Glutamatergic neuron (in vitro differentiated cells): ENCODE measurements around the gene PPP1R12C. TPM values are rescaled to one million over a fixed set of nuclear protein-coding genes. Genes with fewer than 3 reads are reported as not detected.

Experiments
- DNase-seq: peaks from one replicate; pipeline ENCODE4 v3.0.0; 2022
- H3K27ac Mint-ChIP-seq: one replicate; pipeline ENCODE4 v1.8.0; 2020; ENCODE audit warnings: mild to moderate bottlenecking, mixed read lengths, inconsistent platforms; ENCODE audit not compliant: unreplicated experiment
- H3K27me3 Mint-ChIP-seq: one replicate; pipeline ENCODE4 v1.8.0; 2020; ENCODE audit warnings: mild to moderate bottlenecking, moderate library complexity, mixed read lengths, inconsistent platforms; ENCODE audit not compliant: unreplicated experiment
- H3K36me3 Mint-ChIP-seq: one replicate; pipeline ENCODE4 v1.8.0; 2020; ENCODE audit warnings: mild to moderate bottlenecking, mixed read lengths, inconsistent platforms; ENCODE audit not compliant: unreplicated experiment
- H3K4me1 Mint-ChIP-seq: one replicate; pipeline ENCODE4 v1.8.0; 2020; ENCODE audit warnings: mild to moderate bottlenecking, low read depth, mixed read lengths, inconsistent platforms; ENCODE audit not compliant: unreplicated experiment
- H3K4me3 Mint-ChIP-seq: one replicate; pipeline ENCODE4 v1.8.0; 2020; ENCODE audit warnings: mild to moderate bottlenecking, mixed read lengths, inconsistent platforms; ENCODE audit not compliant: unreplicated experiment
- H3K9me3 Mint-ChIP-seq: one replicate; pipeline ENCODE4 v1.8.0; 2020; ENCODE audit warnings: mild to moderate bottlenecking, moderate library complexity, mixed read lengths, inconsistent platforms; ENCODE audit not compliant: unreplicated experiment
- total RNA-seq: library from RNA; stranded (reverse); fragmentation: NEBNext Ultra II Directional; extraction: Animal tissue kit (Norgen Biotek cat#: 25700); gene quantifications from one replicate; pipeline ENCODE4 v1.2.1, GENCODE V29; 2021; ENCODE audit not compliant: unreplicated experiment
- TF ChIP-seq, protein P1 (sequence below): fragments of 200-600 bp; sonication (generic); IDR thresholded peaks from one replicate; pipeline ENCODE4 v1.5.0; 2021; ENCODE audit not compliant: partially characterized antibody, unreplicated experiment

PPP1R12C gene
- total RNA-seq, 1 donor from 2014 or later: 150 TPM

DNA sequence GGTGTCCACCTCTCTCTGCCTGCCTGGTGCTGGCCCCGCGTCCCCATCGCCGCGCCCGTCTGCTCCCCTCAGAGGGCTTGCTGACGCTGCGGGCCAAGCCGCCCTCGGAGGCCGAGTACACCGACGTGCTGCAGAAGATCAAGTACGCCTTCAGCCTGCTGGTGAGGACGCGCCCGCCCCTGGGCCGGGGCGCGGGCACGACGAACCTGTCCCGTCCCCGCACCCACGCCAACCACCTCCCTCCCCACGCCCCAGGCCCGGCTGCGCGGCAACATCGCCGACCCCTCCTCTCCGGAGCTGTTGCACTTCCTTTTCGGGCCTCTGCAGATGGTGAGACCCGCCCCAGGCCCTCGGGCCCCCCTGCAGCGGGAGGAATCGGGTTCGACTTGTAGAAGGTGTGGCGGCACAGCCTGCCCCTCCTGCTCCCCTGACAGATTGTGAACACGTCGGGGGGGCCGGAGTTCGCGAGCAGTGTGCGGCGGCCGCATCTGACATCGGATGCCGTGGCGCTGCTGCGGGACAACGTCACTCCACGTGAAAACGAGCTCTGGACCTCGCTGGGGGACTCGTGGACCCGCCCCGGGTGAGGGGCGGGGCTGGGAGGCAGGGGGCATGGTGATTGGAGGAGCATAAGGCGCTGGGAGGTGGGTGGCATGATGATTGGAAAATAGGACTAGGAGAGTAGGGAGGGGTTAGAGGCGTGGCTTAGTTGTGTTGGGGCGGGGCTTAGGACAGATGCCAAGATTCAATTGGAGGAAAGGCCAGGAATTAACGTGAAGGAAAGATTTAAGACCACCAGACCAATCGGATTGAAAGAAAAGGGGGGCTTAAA is 35.2 kb downstream of the PPP1R12C start:
- Mint-ChIP-seq H3K4me3 (peak overlapping the region; percentile 42), H3K36me3 (peaks cover 12% of the 10 kb centered on the region), H3K27me3 (peaks cover 40% of the 10 kb centered on the region), H3K9me3 (peaks cover 26% of the 10 kb centered on the region), H3K27ac (peak overlapping the region; percentile 43), H3K4me1 (peaks cover 8% of the 10 kb centered on the region)
- peak; percentile 75 for DNase-seq
- TF ChIP-seq, protein P1, sequence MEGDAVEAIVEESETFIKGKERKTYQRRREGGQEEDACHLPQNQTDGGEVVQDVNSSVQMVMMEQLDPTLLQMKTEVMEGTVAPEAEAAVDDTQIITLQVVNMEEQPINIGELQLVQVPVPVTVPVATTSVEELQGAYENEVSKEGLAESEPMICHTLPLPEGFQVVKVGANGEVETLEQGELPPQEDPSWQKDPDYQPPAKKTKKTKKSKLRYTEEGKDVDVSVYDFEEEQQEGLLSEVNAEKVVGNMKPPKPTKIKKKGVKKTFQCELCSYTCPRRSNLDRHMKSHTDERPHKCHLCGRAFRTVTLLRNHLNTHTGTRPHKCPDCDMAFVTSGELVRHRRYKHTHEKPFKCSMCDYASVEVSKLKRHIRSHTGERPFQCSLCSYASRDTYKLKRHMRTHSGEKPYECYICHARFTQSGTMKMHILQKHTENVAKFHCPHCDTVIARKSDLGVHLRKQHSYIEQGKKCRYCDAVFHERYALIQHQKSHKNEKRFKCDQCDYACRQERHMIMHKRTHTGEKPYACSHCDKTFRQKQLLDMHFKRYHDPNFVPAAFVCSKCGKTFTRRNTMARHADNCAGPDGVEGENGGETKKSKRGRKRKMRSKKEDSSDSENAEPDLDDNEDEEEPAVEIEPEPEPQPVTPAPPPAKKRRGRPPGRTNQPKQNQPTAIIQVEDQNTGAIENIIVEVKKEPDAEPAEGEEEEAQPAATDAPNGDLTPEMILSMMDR: no peak

DNA sequence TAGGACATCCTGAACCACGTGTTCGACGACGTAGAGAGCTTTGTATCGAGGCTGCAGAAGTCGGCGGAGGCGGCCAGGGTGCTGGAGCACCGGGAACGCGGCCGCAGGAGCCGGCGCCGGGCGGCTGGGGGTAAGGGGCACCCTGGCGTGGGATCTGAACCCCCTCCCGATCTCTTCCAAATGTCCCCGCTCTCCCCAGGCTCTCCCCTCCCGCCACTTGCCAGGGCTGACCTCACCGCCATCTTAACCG is 35.7 kb downstream of the PPP1R12C start:
- Mint-ChIP-seq H3K4me3 (peak overlapping the region; percentile 92), H3K27me3 (peaks cover 38% of the 10 kb centered on the region), H3K9me3 (peaks cover 25% of the 10 kb centered on the region), H3K4me1 (peaks cover 8% of the 10 kb centered on the region), H3K27ac (no peak overlapping the region), H3K36me3 (peaks cover 12% of the 10 kb centered on the region)
- TF ChIP-seq, protein P1: no peak
- DNase-seq: no peak

DNA sequence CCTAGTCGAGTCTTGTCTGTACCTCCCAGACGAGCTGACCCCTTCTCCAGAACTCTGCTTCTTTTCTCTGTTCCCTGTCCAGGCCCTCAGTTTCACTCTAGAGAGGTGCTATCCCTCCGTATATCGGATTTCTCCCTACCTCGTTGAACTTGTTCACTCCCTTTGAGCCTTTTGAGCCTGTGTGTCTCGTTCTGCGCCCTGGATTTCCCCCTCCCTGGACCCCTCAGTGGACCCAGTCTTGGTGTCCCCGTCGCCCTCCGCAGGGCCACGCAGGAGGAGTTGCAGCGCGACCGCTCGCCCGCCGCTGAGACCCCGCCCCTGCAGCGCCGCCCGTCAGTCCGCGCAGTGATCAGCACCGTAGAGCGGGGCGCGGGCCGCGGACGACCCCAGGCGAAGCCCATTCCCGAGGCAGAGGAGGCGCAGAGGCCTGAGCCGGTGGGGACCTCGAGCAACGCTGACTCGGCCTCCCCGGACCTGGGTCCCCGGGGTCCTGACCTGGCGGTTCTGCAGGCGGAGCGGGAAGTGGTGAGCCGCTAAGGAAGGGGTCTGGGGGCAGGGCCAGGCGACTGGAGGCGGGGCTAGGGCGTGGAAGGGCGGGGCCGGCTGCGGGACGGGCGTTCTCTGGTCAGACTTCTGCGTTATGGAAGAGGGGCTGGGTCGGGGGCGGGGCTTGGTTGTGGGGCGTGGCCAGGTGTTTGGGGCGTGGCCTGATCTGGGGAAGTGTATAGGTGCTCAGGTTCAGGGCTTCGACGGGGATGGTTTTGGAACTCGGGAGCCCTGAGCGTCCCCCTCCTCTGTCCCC is 36.3 kb downstream of the PPP1R12C start:
- TF ChIP-seq, protein P1: no peak
- Mint-ChIP-seq H3K27me3 (peaks cover 40% of the 10 kb centered on the region), H3K36me3 (peaks cover 12% of the 10 kb centered on the region), H3K4me3 (peak overlapping the region; percentile 92), H3K27ac (no peak overlapping the region), H3K9me3 (peaks cover 25% of the 10 kb centered on the region), H3K4me1 (peaks cover 8% of the 10 kb centered on the region)
- DNase-seq: peak; percentile 93

DNA sequence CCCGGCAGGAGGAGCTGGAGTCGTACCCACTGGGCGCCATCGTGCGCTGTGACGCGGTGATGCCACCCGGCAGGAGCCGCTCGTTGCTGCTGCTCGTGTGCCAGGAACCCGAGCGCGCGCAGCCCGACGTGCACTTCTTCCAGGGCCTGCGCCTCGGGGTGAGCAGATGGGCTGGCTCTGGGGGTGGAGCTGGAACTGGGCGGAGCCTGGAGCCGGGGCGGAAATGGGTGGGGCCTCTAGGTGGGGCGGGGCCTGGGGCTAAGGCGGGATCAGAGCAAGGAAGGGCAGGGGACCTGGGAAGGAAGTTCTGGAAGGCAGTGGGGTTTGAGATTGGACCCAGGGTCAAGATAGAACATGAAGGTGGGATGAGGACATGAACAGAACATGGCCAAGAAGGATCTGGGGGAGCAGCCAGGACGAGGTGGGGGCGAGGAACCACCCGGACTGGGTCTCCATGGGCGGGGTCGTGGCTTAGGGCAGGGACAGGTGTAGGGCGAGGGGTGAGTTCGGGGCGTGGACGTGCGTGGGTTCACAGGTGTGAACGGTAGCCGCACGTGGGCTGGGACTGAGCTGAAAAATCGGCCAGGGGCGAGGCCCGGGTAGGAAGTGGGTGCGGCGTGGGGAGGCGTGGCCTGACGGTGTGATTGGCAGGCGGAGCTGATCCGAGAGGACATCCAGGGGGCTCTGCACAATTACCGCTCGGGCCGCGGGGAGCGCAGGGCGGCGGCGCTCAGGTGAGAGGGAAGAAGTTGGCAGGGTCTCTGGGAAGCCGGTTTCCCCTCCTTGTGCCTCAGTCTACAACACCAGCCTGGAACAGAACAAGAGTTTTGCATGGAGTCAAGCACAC is 37.1 kb downstream of the PPP1R12C start:
- Mint-ChIP-seq H3K36me3 (peaks cover 12% of the 10 kb centered on the region), H3K27me3 (peaks cover 36% of the 10 kb centered on the region), H3K9me3 (peaks cover 23% of the 10 kb centered on the region), H3K4me3 (peak overlapping the region; percentile 92), H3K27ac (peak overlapping the region; percentile 59), H3K4me1 (peaks cover 4% of the 10 kb centered on the region)
- peak; percentile 81 for DNase-seq
- TF ChIP-seq, protein P1: no peak
